GM19467 (cell line): ENCODE measurements around the gene SCN2A.
"Not testable (repeated sequence)": the region's sequence is repeated elsewhere in the genome, so short reads cannot be mapped to it uniquely, and the experiment has no call there.

Experiments used
- ATAC-seq: cut with Tn5 transposase; IDR thresholded peaks from one replicate; pipeline ENCODE4 v1.9.1; 2021; ENCODE audit warnings: mild to moderate bottlenecking, moderate library complexity; ENCODE audit not compliant: unreplicated experiment

Gene SCN2A

DNA sequence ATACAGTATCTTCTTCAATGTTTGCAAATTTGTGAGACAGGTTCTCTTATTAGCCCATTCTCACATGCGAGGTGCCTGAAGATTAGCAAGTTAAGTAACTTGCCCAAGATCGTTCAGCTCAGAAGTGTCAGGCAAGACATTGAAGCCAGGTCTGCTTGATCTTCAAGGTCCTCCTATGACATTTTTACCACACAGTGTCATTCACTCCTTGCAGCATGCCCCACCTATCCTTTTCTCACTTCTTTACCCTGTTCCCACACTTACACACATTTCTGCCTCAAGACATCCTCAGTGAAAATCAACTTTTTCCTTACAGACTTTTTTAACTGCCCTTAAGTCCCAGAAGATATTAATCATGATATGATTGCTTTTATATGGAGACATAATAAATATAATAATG lies 73.8 kb downstream of the SCN2A start:
- no peak for ATAC-seq

DNA sequence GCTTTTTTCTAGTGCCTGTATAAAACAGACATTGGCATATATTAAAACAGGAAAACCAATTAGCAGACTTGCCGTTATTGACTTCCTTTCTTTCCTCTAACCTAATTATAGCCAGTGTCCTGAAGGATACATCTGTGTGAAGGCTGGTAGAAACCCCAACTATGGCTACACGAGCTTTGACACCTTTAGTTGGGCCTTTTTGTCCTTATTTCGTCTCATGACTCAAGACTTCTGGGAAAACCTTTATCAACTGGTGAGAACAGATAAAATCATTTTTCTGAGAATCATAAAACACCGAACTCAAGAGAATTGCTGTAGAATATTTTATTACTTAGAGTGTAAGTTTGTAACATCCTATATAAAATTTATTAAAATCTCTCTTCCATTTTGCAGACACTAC lies 74.3 kb downstream of the SCN2A start:
- ATAC-seq: no peak

DNA sequence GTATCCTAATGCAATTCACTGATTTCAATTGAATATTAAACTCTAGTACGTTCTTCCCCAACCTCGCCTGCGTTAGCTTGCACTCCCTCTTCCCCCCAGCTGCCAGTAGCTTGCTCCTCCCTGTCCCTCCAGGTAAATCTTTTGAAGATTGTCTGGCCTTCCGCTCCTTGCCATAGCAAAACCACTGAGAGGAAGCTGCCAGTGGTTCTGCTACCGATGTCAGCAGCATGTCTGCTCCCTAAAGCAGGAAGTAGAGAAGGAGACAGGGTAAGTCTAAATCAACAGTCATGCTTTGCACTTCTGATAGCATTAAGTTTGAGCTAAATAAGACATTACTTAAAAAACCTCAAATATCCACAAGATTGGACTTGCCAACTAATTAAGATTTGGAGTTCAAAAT lies 89.1 kb downstream of the SCN2A start:
- ATAC-seq: peak; percentile 68

DNA sequence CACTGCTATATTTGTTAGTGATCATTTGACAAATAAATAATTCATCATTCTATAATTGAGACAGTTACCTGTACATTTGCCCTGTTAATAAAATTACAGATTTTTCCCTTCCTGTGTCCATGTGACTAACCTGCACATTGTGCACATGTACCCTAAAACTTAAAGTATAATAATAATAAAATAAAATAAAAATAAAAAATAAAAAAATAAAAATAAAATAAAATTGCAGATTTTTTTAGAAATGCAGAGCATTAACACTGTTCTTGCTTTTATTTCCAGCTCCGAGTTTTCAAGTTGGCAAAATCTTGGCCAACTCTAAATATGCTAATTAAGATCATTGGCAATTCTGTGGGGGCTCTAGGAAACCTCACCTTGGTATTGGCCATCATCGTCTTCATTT lies 105.1 kb downstream of the SCN2A start:
- ATAC-seq: not testable (repeated sequence)

DNA sequence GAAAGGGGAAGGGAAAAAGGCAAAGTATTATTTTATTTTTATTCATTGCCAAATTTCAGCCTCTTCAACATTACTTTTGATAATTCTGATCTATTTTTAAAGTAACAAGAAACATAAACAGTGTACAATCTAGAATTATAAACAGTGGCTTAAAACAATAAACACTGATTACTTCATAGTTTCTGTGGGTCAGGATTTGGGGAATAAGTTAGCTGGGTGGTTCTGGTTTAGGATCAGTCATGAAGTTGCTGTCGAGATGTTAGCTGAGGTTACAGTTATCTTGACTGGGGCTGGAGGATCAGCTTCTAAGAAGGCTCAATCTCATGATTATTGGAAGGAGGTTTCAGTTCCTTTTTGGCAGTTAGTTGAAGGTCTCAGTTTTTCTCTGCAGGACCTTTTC lies 109.2 kb downstream of the SCN2A start:
- no peak for ATAC-seq

DNA sequence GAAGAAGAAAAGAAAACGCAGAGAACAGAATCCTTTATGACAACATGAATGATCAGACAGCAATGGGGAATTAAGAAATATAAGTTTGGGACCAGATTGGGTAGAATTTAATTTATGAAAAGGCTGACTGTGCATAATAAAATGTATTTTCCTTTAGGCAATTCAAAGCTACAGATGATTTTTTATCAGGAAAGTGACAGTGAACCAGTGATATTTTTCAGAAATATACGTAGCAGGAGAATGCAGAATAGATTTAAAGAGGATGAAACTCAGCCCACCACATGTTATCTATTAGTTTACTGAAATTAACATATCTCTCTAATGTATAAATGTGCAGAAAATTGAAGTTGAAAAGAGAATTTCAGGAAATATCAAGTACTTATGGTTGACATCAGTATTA lies 110.0 kb downstream of the SCN2A start:
- no peak for ATAC-seq

DNA sequence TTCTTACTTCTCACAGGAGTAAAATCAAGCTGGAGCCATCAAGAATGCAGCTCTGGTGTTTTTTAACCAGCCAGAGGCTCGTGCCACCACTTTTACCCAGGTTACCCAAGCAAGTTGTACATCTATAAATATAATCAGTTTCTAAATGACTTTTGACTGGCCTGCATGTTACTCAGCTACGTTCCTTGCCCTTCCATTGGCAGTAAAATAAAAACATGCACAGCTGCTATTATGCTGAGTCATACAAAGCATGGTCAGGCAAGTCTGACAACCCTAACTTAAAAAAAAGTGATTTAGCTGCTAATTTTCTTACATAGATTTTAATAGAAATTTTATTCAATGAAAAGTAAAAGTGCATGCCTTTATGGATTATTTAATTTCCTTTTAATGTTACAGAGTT lies 118.5 kb downstream of the SCN2A start:
- ATAC-seq: peak; percentile 77

DNA sequence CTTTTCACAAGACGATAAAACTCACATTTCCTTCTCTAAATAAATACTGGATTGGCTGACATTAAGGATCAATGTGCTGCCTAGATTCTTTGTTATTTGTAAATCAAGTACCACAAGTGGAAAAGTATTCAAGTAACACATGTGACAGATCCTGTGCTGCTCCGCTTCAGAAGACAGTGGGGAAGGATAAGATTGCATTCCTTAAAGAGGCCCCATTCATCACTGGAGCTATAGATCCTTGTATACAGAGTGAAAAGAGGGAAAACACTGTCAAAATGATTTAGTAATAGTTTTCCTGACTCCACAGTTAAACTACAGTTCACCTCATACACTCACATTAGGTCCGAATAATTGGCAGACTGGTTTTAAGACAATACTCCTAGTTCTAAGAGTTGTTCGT lies 122.3 kb downstream of the SCN2A start:
- no peak for ATAC-seq

DNA sequence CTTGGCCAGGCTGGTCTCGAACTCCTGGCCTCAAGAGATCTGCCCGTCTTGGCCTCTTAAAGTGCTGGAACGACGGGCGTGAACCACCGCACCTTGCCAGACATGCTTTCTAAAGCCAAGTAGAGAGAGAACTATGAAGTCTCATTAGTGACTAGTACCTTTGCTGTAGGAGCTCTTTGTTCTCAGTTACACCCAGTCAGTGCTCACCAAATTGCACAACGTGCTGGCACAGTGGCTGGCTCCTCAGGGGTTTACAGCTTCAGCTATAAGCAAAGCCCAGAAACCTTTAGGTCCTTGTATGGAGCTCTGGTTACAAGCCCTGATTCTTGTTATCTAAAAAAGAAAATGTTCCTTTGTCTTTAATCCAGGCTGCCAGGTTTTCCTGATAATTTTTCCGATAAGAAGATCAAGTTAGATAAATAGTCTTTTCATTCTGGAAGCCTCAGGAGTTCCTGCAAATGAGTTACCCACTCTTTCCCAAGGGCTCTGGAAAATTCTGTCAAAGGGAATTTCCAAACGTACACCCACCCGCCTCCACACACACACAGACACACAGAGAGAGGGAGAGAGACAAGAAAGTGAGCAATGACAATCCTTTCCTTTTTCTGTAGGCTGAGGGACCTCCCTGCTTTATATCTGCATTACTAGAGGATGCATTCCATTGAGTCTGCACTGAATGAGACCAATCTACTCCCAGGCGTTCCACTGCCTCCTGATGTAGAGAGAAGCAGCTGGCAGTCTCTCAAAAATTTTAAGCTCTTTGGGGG lies 130.1 kb downstream of the SCN2A start:
- no peak for ATAC-seq

DNA sequence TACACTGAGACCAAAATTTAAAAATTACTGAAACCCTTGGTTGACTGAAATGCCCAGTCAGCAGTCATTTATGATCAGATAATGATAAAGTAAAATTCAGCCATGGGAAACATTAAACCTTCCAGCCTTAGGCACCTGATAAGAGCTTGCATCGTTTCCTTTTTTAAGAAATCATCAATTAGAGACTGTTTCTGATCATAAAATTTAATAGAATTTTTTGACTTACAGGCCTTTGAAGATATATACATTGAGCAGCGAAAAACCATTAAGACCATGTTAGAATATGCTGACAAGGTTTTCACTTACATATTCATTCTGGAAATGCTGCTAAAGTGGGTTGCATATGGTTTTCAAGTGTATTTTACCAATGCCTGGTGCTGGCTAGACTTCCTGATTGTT lies 130.7 kb downstream of the SCN2A start:
- ATAC-seq: no peak

DNA sequence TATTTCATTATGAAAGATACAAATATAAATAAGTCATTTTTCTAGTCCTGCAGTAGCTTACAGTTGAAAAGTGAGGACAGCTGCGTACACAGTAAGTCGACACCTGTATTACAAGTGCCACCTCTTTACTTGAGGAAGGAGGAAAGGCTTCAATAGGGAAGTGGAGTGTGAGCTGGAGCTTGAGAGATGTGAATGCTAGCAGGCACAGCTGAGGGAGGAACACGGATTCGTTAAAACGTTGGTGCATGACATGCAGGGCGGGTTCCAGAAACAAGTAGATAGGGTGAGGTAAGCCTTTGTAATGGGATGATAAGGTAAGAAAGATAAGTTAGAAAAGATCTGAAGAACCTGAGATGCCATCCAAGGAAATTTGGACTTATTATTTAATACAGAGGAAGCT lies 132.1 kb downstream of the SCN2A start:
- ATAC-seq: no peak

DNA sequence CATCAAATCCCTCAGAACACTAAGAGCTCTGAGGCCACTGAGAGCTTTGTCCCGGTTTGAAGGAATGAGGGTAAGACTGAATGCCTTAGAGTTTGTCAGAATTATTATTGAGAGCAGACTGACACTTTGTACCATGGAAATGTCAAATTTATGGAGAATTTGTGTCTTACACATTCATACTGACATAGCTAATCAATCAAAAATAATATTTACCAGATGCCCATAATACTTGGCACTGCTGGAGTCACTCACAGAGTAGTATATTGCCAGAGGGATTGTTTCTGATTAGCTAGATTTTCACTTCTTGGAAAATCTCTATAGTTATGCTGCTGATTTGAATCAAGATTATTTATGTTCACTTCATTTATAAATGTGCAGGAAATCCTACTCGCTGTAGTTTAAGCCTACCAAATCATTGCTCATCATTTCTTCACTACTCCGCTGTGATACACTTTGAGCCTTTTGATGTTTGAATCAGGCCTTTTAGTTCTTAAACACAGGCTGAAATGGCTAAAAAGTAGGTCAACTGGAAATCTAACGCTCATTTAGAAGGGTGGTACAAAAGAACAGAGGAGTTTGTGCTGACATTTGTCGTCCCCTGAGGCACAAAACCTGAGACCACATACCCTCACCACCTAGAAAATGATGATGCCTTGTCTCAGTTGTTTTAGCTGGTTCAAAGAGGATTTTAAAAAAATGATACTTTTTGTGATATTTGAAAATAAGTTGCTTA lies 134.2 kb downstream of the SCN2A start:
- no peak for ATAC-seq

DNA sequence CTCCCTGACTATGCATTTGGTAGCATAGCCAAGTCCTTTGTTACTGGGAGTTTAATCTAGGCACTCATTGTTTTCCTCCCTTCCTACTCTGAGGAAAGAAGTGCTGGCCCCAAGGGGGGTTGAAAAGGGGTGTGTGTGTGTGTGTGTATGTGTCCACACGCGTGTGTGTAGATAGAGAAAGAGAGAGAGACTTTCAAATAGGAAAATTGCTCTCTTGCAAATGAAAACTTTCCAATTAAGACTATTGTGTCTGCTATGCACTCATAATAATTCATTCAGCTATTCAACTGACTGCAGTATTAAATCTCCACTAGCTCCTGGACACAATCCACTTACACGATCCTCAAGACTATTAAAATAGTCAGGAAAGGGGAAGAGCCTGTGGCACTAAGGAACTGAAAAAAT lies 137.4 kb downstream of the SCN2A start:
- ATAC-seq: no peak

DNA sequence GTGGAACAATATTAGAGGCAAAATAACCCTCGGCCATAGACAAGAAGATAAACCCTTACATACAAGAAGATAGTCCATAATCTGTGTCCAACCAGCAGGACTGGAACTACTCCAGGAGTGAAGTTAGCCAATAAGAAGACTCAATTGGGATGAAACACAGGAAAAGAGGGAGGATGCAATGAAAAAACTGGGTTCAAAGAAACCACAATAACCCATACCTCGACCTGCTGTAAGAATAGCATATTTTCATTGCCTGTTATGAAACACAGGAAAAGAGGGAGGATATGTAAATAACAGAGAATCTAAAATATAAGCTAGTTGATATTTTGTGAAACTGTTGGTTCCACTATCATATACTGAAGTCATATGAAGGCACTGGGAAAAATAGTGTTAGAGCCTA lies 143.1 kb downstream of the SCN2A start:
- ATAC-seq: no peak

DNA sequence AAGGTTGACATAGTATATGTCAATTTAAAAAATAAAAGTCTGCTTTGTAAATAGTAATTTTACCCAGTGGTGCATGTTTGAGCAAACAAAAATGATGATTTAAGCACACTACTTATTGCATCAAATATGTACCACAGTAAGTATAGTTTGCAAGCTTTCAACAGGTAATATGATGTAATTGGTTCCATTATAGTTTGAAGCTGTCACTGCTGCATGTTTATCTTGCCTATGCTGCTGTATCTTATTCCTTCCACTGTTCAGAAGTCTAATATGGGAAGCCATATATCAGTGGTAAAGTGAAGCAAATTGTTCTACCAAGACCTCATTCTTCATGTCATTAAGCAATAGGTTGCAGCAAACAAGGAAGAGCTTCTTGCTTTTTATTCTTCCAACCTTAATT lies 151.7 kb downstream of the SCN2A start:
- ATAC-seq: no peak

DNA sequence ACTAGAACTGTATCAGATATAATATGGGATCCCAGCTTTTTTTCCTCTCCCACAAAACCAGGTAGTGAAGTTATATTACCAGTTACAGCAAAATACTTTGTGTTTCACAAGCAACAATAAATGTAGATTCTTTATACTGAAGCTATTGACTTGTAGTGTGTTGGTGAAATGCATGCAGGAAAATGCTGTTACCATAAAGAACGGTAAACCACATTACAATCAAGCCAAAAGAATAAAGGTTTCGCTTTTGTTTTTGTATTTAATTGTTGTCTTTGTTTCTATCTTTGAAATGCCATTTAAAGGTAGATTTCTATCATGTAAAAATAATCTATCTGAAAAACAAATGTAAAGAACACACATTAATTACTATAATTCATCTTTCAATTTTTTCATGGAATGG lies 152.6 kb downstream of the SCN2A start:
- no peak for ATAC-seq

DNA sequence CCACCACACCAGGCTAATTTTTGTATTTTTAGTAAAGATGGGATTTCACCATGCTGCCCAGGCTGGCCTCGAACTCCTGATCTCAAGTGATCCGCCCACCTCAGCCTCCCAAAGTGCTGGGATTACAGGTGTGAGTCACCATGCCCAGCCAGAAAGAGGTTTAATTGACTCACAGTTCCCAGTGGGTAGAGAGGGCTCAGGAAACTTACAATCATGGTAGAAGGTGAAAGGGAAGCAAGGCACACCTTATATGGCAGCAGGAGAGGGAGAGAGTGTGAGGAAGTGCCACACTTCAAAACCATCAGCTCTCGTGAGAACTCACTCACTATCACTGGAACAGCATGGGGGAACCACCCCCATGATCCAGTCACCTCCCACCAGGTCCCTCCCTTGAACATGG lies 159.4 kb downstream of the SCN2A start:
- ATAC-seq: not testable (repeated sequence)

DNA sequence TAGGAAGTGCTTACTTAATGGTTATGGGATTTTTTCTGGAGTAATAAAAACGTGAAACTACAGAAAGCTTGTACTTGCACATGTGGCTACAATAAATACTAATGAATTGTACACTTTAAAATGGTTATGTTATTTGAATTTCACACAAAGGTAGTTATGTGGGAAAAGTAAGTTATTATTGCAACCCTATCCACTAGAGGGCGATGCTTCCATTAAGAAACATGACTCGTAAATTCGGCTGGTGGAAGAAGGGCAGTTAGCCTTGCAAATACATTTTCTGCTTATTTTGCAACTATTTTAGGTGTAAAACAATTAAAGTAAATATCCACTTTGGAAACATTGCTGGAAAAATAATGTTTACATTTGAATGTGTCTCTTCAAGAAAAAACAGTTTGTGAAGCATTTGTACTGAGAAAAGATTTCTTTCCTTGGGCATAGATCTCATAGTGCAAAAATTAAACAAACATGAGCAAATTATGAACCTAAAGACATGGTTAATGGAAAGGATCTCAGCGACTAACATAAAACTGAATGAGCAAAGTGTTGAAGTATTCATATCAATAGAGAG lies 162.2 kb downstream of the SCN2A start:
- peak; percentile 72 for ATAC-seq

DNA sequence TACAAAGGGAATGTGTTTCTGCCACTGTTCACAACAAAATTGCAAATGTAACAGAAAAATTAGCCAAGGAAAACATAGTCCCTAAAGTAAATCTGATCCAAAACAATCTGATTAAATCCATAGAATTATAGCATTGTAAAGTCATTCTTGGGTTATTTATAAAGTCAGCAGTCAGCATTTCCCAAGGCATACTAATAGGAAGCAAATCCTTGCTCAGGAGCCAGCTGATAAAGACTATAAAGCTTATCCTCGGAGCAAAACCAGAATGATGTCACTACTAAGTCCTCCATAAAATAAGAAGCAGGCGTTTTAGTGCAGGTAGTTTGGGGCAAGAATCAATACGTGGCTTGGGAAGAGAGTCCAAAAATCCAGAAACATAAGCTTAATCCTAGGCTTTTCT lies 162.9 kb downstream of the SCN2A start:
- no peak for ATAC-seq

DNA sequence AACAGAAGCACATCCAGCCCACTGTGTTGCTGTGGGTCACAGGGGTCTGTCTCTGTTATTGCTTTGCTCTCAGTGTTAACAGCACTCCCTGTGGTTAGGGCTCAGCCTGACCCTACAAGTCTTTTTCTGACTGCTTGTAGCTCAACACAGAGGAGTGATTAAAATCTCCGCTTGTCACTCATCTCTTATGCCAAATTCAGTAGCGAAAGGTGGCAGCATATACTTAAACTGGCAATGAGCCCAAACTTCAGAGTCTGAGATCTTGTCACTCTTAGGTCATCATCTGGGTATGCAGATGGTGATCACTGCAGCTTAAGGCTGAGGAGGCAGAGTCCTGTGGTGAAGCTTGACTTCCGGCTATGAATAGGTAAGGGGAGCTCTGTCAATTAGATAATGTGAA lies 167.0 kb downstream of the SCN2A start:
- ATAC-seq: no peak

DNA sequence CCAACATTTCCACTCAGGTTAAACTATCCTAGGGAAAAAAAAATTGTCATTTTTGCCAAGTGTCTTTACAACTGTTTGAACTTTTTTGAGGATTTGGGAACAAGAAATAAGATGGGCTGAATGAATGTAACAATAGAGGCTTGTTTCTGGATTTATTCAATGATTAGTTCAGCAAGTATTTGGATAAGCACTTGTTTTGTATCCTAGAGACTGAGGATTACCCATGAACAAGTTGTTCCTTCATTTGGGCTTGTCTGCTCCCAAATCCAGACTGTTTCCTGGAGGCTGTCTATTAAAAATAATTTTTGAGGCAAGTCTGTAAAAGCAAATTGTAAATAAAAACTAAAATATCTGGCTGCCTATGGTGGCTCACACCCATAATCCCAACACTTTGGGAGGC lies 168.3 kb downstream of the SCN2A start:
- ATAC-seq: no peak

DNA sequence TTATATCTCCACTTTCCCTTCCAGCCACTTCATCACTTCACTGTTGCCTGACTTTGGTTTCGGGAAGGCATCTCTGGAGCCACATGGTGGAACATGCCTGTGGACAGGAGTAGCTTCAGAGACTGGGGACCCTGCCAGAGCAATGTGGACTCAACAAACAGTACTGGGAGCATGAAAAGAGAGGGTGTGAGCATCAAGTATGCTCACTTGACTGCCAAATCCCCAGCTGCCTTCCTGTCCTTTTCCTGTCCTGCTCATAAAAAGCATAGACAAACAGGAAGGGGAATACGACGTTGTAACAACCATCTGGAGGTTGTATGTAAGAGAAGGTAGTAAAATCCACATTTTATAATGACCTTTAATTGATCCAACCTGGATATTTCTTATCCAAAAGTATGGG lies 169.0 kb downstream of the SCN2A start:
- ATAC-seq: no peak
